ENCODE results near the gene MYOZ2.

The MYOZ2 gene

DNA sequence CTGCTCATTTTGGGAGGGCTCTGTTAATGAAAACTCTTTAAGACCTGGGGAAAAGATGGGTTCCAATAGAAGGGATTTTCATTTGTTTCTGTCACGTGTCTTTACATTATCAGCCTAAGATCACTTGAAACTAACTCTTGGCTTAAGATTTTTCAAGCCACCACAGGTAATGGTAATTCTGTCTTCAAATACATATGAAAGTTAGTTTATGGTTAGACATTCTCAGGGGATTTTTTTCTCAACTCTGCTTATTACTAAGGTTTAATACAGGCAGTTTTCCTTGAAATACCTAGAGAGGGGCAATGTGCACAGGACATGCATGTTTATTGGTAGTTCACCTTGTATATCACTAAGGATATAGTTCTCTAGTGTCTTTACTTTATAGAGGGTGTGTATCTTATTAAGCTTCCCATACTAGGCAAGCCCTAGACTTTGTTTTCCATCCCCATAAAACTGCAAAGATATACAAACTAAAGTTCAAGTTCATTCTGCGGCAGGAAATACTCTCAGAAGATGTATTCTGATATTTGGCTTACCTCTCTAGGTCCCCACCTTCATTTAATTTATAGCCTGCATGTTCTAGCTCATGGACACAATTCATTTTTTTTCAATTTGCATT, 38.2 kb upstream of the MYOZ2 start:
- TF ChIP-seq ESRRG (CRISPR knock-in tag; IDR thresholded peaks at IDR 0.05): no peak
- no peak for TF ChIP-seq CSDC2 (CRISPR knock-in tag; IDR thresholded peaks at IDR 0.05)
- no peak for TF ChIP-seq ZFP3 (CRISPR knock-in tag; IDR thresholded peaks at IDR 0.05)
- TF ChIP-seq OSR1 (CRISPR knock-in tag; IDR thresholded peaks at IDR 0.05): no peak
- TF ChIP-seq ZC3H10 (CRISPR knock-in tag; IDR thresholded peaks at IDR 0.05): no peak
- no peak for TF ChIP-seq ZFP30 (CRISPR knock-in tag; IDR thresholded peaks at IDR 0.05)
- TF ChIP-seq ARNTL (CRISPR knock-in tag; IDR thresholded peaks at IDR 0.05; ENCODE audit: borderline replicate concordance, low read depth): no peak
- no peak for TF ChIP-seq SNAI2 (CRISPR knock-in tag; IDR thresholded peaks at IDR 0.05)
- no peak for TF ChIP-seq PPARA (CRISPR knock-in tag; IDR thresholded peaks at IDR 0.05; ENCODE audit: borderline replicate concordance)
- TF ChIP-seq, protein P1, sequence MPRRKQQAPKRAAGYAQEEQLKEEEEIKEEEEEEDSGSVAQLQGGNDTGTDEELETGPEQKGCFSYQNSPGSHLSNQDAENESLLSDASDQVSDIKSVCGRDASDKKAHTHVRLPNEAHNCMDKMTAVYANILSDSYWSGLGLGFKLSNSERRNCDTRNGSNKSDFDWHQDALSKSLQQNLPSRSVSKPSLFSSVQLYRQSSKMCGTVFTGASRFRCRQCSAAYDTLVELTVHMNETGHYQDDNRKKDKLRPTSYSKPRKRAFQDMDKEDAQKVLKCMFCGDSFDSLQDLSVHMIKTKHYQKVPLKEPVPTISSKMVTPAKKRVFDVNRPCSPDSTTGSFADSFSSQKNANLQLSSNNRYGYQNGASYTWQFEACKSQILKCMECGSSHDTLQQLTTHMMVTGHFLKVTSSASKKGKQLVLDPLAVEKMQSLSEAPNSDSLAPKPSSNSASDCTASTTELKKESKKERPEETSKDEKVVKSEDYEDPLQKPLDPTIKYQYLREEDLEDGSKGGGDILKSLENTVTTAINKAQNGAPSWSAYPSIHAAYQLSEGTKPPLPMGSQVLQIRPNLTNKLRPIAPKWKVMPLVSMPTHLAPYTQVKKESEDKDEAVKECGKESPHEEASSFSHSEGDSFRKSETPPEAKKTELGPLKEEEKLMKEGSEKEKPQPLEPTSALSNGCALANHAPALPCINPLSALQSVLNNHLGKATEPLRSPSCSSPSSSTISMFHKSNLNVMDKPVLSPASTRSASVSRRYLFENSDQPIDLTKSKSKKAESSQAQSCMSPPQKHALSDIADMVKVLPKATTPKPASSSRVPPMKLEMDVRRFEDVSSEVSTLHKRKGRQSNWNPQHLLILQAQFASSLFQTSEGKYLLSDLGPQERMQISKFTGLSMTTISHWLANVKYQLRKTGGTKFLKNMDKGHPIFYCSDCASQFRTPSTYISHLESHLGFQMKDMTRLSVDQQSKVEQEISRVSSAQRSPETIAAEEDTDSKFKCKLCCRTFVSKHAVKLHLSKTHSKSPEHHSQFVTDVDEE (CRISPR knock-in tag; IDR thresholded peaks at IDR 0.05): no peak
- TF ChIP-seq PATZ1 (CRISPR knock-in tag; IDR thresholded peaks at IDR 0.05; ENCODE audit: borderline replicate concordance): no peak
- TF ChIP-seq TOX (CRISPR knock-in tag; IDR thresholded peaks at IDR 0.05; ENCODE audit: borderline replicate concordance): no peak
- no peak for TF ChIP-seq GLIS3 (CRISPR knock-in tag; IDR thresholded peaks at IDR 0.05)
- TF ChIP-seq CSRNP3 (CRISPR knock-in tag; IDR thresholded peaks at IDR 0.05): no peak
- TF ChIP-seq ISL1 (CRISPR knock-in tag; IDR thresholded peaks at IDR 0.05): no peak
- TF ChIP-seq RARB (CRISPR knock-in tag; IDR thresholded peaks at IDR 0.05): no peak
- no peak for TF ChIP-seq POU6F1 (CRISPR knock-in tag; IDR thresholded peaks at IDR 0.05; ENCODE audit: borderline replicate concordance, low read depth)
- no peak for TF ChIP-seq CREB5 (CRISPR knock-in tag; IDR thresholded peaks at IDR 0.05; ENCODE audit: low read depth)
- TF ChIP-seq BACH2 (CRISPR knock-in tag; IDR thresholded peaks at IDR 0.05; ENCODE audit: borderline replicate concordance): no peak
- no peak for ATAC-seq

GRCh38 chr4:119098306-119098705, 37.3 kb upstream of the MYOZ2 start:
- no peak for ATAC-seq
- no peak for TF ChIP-seq ISL1 (CRISPR knock-in tag; IDR thresholded peaks at IDR 0.05)
- no peak for TF ChIP-seq CREB5 (CRISPR knock-in tag; IDR thresholded peaks at IDR 0.05; ENCODE audit: low read depth)
- no peak for TF ChIP-seq BACH2 (CRISPR knock-in tag; IDR thresholded peaks at IDR 0.05; ENCODE audit: borderline replicate concordance)
- TF ChIP-seq ZNF8 (CRISPR knock-in tag; IDR thresholded peaks at IDR 0.05): no peak
- no peak for TF ChIP-seq ZFP3 (CRISPR knock-in tag; IDR thresholded peaks at IDR 0.05)
- no peak for TF ChIP-seq ZC3H10 (CRISPR knock-in tag; IDR thresholded peaks at IDR 0.05)
- TF ChIP-seq ZFP30 (CRISPR knock-in tag; IDR thresholded peaks at IDR 0.05): no peak
- TF ChIP-seq CSDC2 (CRISPR knock-in tag; IDR thresholded peaks at IDR 0.05): no peak

Data from SK-N-SH treated with all-trans-retinoic acid at 6 μM for 48 hours (cell line).